OCI-LY7 (cell line): ENCODE data around the gene PIK3C2A.

Experiments used
- CTCF ChIP-seq: fragments of 200-600 bp; sonication (generic); conservative IDR thresholded peaks from 2 replicates; pipeline ENCODE4 v1.5.1; 2014; ENCODE audit warnings: mild to moderate bottlenecking, antibody characterized with exemption, low read length, moderate library complexity, mixed read lengths
- EZH2phosphoT487 ChIP-seq: fragments of 200-600 bp; sonication (generic); IDR thresholded peaks from 2 replicates; pipeline ENCODE4 v1.6.1; 2018; ENCODE audit warnings: low read depth, borderline replicate concordance, mild to moderate bottlenecking, mixed run types, antibody characterized with exemption, low read length, moderate library complexity, mixed read lengths

GRCh38 chr11:17233101-17233500 lies 25.3 kb upstream of the PIK3C2A start:
- TF ChIP-seq CTCF (no peak), EZH2phosphoT487 (no peak)
